Tibial nerve (tissue), 3 donors: Measurements from ENCODE around the gene DHDH.

Experiments used
- CTCF ChIP-seq, 5 experiments: fragments of 200-600 bp in 3 of 5; fragments of 450-650 bp in 2 of 5; sonication (generic) in 3 of 5; IDR thresholded peaks; one replicate each; pipeline ENCODE4 v1.5.1; 2016 to 2019; ENCODE audit warnings: antibody characterized with exemption in 5 of 5, mild to moderate bottlenecking in 3 of 5, moderate library complexity in 2 of 5
- POLR2A ChIP-seq, 2 donors: fragments of 450-650 bp; IDR thresholded peaks; one replicate each; pipeline ENCODE4 v1.6.1; 2017; ENCODE audit warnings: antibody characterized with exemption in 2 of 2, mild to moderate bottlenecking in 2 of 2, moderate library complexity in 2 of 2

- TF ChIP-seq POLR2A (IDR thresholded peaks at IDR 0.05) (no peak), CTCF (IDR thresholded peaks at IDR 0.05) (no peak)
These were observed 17.5 kb downstream of the DHDH start for GRCh38 chr19:48950830-48951519.
